Measurements from ENCODE around the gene SPATS2.

Gene SPATS2

GRCh38 chr12:49556391-49557186 is 189.3 kb downstream of the SPATS2 start:
- no peak for DNase-seq (ENCODE audit: low read depth)

DNA sequence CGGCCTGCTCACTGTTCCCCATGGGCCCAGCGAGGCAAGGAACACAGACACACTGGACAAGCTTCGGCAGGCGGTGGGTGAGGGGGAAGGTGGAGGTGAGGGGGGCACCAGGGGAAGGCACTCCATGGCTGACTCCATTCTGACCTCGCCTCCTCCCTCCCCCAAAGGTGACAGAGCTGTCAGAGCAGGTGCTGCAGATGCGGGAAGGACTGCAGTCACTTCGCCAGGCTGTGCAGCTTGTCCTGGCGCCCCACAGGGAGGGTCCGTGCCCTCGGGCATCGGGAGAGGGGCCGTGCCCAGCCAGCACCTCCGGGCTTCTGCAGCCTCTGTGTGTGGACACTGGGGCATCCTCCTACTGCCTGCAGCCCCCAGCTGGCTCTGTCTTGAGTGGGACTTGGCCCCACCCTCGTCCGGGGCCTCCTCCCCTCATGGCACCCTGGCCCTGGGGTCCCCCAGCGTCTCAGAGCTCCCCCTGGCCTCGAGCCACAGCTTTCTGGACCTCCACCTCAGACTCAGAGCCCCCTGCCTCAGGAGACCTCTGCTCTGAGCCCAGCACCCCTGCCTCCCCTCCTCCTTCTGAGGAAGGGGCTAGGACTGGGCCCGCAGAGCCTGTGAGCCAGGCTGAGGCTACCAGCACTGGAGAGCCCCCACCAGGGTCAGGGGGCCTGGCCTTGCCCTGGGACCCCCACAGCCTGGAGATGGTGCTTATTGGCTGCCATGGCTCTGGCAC is 190.1 kb downstream of the SPATS2 start:
- no peak for DNase-seq (ENCODE audit: low read depth)

DNA sequence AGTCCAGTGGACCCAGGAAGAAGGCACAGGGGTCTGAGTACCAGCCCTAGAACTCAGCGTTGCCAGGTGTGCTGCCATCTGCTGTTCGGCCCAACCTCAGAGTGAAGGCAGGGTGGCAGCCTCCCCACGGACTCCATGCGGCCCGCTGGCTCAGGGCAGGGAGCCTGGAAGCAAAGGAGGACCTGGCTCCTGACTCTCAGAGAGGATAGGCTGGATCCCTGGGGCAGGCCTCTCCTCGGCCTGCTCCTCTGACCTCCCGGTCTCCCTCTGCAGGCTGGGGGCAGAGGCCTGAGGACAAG is 190.6 kb downstream of the SPATS2 start:
- no peak for DNase-seq (ENCODE audit: low read depth)

- DNase-seq (ENCODE audit: low read depth), result no peak
Observed at GRCh38 chr12:49558526-49558925, 191.3 kb downstream of the SPATS2 start.

DNA sequence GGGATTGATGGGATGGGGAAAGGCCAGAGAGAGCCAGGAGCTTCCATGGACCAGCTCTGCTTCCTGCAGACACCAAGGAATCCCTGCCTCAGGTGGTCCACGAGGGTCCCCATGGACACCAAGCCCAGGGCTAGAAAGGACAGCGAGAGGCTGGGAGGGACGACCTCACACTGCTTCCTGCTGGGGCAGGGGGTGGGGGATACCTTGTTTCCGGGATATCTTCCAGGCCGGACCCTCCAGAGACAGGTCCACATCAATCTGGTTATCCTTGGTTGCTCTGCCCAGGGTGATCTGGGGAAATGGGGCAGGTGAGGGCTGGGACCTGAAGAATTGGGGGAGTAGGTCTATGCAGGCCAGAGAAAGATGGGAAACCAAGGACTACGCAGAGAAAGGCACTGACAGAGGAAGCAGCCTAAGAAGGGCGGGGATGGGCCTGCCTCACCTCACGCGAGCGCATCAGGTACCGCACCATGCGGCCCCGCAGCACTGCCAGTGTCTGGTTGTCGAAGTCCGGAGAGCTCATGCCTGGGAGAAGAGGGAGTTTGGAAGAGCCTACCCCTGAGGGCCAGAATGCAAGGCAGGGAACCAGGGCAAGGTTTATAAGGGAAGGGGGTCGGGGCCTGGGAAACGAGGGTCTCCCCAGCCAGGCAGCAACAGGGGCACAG is 191.9 kb downstream of the SPATS2 start:
- no peak for DNase-seq (ENCODE audit: low read depth)

DNA sequence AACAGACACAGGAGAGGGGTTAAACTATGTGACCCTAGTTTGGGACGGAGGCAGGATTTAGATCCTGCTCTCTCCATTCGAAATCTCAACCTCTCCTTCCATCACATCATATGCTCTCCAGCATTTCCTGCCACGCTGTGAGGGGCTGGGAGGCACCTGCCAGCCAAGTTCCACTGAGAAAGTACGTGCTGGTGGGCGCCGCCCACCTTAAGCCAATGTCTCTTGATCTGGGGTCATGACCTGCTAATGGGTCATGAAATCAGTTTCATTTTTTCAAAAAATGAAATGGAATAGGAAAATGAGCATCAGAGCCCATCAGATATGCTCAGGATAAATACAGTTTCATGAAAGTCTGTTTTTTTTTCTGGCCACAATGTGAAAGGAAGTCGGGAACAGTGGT is 193.4 kb downstream of the SPATS2 start:
- DNase-seq (ENCODE audit: low read depth), result no peak

DNA sequence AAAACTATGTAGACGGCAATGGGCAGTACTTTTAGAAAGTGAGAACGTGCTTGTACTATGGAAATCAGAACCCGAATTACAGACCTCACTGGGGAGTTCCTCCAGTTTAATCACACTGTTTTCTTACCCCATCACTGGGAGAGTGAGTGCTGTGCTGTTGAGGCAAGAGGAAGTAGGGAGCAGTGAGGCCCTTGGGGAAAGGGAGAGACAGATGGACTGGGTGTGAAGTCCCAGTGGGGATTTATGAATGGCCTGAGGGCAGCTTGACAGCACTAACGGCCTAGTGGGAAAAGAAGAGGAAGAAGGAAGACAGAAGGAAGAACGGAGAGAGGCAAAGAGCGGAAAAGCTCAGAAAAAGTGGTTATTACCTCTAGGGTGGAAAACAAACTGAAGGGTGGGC is 195.0 kb downstream of the SPATS2 start:
- DNase-seq (ENCODE audit: low read depth), result no peak

DNA sequence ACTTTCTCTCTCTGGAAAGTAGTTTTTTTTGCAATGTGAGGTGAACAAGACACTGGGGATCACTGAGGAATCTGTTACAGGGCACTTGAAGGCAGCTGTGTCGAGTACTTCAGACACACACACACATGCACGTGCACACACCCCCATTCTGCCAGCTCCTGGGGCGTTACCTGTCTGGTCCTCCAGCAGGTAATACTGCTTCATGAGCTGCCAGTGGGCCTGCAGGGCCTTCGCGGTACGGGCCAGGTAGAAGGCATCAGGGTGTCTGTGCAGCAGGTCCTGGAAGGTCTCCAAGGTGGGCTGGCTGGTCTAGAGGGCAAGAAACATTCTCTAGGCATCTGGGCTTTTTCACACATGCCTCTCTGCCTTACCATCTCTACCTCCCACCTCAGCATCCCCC is 195.6 kb downstream of the SPATS2 start:
- no peak for DNase-seq (ENCODE audit: low read depth)

- DNase-seq (ENCODE audit: low read depth), result no peak
Observed at GRCh38 chr12:49563951-49564685, 196.9 kb downstream of the SPATS2 start.

- no peak for DNase-seq (ENCODE audit: low read depth)
Observed at GRCh38 chr12:49564686-49565405, 197.6 kb downstream of the SPATS2 start.

- no peak for DNase-seq (ENCODE audit: low read depth)
Observed at GRCh38 chr12:49565406-49566265, 198.4 kb downstream of the SPATS2 start.

DNA sequence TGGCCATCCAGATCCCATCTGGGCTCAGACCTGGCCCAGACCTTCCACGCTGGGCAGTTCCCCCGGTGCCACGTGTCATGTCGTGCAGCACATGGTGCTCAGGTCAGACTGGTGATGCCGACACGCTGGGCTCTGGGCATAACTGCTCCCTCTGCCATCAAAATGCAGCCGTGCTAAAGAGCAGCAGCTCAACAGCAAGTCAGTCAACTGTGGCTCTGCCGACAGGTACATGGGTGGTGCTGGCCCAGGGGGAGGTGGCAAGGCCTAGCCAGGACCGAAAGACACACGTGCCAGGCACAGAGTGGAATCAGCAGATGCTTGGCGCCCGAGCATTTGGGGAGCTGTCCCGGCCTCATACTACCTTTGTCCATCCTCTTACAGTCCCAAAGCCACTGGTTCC is 199.1 kb downstream of the SPATS2 start:
- no peak for DNase-seq (ENCODE audit: low read depth)

DNA sequence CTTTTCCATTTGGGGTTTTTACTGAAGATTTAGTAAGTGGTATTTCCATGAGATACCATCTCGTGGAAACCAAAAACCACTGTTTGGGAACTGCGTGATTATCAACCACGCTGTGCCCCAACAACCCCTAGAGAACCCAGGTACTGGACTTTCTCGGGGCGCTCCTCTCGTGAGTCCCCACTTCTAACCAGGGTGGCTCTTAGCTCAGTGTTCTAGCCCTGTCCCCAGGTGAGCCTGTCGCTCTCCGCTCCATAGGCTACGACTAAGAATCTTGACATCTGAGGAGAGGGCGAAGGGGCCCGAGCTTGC is 200.0 kb downstream of the SPATS2 start:
- DNase-seq (ENCODE audit: low read depth), result no peak

GRCh38 chr12:49567611-49568441 is 200.6 kb downstream of the SPATS2 start, which contains the start of gene MCRS1:
MCRS1 (minus strand) TSS chr12:49568142; CDS start chr12:49566731, 1,411 bp downstream.
- DNase-seq (ENCODE audit: low read depth), result peak; percentile 79

DNA sequence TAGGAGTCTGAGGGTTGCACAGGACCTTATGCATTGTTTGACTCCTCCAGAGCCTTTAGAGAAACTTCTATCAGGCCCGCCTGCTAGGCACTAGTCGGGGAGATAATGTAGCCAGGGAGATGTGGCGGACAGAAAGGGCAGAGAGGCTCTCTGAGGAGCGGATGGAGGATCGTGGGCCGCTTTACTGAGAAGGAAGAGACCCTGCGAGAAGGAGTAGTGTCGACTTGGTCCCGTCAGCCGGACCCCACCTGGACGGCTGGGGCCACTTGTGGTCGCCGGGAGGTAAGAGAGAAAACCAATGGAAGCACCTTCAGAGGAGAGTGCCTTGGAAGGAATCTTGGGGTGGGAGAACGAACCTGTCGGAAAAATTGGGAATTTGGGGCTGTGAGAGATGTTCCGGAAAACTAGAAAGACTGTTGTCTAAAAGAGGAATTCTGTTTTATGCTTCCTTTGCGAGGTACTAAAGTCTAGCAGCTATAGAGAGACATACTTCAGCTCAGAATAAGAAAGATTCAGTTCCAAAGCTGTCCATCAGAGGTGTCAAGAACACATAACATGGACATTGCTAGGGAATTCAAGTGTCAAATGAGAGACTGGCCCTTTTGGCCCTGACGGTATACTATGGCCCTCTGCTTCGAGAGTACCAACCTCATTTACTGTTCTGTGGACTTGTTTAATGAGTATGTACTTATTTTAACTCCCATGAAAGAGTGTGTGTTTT is 201.3 kb downstream of the SPATS2 start:
- no peak for DNase-seq (ENCODE audit: low read depth)

Measured in activated T-helper 1 cell treated with Interleukin-2 at 50 U/mL for 16 hours (primary cell).